Coronary artery (tissue), 2 donors: ENCODE data around the gene JCAD.

Experiments used
- DNase-seq: peaks from one replicate; pipeline ENCODE4 v3.0.0-alpha.2; 2017; ENCODE audit warnings: low spot score
- H3K27ac ChIP-seq, 2 donors: fragments of 200-600 bp; sonication (generic); one replicate each; pipeline ENCODE4 v1.5.1; 2016 to 2019
- H3K4me3 ChIP-seq: fragments of 200-600 bp; sonication (generic); 2 replicates; pipeline ENCODE4 v1.5.1; 2016; ENCODE audit warnings: mild to moderate bottlenecking, moderate library complexity
- TF ChIP-seq, protein P1 (sequence below): fragments of 200-600 bp; sonication (generic); IDR thresholded peaks from one replicate; pipeline ENCODE4 v1.5.1; 2019; ENCODE audit warnings: antibody characterized with exemption

Gene JCAD

DNA sequence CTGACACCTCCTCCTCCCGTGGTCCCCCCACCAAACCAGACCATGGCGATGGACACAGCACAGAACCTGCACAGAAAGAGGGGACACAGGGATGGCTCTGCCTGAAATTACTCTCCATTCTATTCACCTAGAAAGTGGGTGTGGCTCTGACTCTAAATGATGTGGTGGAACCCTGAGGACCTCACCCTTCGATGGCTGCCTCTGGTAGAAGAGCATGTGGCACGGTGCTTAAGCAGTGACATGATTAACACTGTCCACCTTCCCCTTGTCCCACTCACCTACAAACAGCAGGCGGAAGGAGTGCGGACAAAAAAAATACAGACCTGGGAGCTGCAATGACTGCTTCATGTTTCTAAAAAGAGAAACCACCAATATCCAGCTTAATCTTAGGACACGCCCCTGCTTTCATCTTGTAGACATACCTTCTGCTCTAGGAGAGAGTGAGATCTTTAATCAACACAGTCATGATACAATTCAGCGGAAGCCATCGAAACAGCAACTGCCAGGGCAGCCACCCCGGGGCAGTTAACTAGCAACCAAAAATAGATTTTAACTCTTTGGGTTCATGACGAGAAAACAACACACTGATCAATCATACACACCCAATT is 11.4 kb downstream of the JCAD start:
- TF ChIP-seq, protein P1, sequence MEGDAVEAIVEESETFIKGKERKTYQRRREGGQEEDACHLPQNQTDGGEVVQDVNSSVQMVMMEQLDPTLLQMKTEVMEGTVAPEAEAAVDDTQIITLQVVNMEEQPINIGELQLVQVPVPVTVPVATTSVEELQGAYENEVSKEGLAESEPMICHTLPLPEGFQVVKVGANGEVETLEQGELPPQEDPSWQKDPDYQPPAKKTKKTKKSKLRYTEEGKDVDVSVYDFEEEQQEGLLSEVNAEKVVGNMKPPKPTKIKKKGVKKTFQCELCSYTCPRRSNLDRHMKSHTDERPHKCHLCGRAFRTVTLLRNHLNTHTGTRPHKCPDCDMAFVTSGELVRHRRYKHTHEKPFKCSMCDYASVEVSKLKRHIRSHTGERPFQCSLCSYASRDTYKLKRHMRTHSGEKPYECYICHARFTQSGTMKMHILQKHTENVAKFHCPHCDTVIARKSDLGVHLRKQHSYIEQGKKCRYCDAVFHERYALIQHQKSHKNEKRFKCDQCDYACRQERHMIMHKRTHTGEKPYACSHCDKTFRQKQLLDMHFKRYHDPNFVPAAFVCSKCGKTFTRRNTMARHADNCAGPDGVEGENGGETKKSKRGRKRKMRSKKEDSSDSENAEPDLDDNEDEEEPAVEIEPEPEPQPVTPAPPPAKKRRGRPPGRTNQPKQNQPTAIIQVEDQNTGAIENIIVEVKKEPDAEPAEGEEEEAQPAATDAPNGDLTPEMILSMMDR: no peak
- Histone ChIP-seq H3K27ac (peak overlapping the region in 1 of 2 donors; percentile 24), H3K4me3 (no peak overlapping the region)
- DNase-seq: no peak

DNA sequence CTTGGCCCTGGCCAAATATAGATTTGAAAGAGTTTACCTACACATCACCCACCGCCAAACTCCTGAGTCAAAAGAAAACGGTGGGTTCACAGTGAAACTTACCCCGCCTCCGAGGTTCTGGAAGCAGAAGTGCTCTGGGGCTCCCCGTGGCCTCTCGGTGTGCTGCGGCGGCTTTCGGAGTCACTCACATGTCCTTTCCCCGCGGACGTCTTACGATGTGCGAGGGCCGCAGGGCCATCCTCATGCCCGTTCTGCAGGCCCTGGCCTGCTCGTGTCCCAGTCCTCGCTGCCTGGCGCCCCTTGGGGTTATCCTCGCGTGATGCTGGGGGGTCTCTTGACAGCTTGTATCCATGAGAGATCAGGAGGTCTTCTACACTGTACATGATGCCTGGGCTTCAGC is 12.0 kb downstream of the JCAD start:
- H3K27ac ChIP-seq: no peak overlapping the region
- TF ChIP-seq, protein P1: no peak
- no peak overlapping the region for H3K4me3 ChIP-seq
- DNase-seq: no peak

DNA sequence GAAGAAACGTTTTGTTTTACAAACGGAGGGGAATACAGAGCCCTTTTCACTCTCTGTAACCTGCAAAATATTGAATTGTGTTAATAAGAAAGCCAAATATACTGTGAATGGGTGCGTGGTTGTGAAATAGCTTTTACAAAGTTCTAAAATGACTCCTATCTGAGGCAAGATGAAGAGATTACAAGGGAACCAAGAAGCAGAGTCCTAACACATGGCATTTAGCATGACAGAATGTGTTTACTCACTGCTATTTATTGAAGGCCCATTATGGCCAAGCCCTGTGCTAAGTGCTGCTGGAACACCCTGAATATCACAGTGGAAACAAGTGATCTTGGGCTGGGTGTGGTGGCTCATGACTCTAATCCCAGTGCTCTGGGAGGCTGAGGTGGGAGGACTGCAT is 12.9 kb downstream of the JCAD start:
- DNase-seq: no peak
- TF ChIP-seq, protein P1: no peak
- no peak overlapping the region for H3K4me3 ChIP-seq
- no peak overlapping the region for H3K27ac ChIP-seq

DNA sequence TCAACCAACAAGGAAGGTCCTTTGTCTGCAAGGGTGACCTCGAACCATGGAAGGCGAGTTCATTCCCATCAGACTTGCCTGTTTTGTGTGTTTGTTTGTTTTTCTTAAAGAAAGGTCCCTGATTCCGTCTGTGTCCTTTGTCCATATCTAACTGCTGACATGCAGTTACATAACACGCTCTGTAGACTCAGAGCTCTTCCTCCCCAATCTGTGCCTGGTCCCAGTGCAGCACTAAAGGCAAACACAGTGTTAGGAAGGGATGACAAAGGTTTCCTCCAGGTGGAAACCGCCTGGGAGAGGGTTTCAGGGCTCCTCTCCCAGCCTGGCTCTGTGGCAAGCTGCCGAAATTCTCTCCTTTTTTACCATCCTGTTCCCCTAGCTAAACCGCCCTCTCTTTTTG is 13.4 kb downstream of the JCAD start:
- no peak for DNase-seq
- H3K4me3 ChIP-seq: no peak overlapping the region
- TF ChIP-seq, protein P1: no peak
- no peak overlapping the region for H3K27ac ChIP-seq

DNA sequence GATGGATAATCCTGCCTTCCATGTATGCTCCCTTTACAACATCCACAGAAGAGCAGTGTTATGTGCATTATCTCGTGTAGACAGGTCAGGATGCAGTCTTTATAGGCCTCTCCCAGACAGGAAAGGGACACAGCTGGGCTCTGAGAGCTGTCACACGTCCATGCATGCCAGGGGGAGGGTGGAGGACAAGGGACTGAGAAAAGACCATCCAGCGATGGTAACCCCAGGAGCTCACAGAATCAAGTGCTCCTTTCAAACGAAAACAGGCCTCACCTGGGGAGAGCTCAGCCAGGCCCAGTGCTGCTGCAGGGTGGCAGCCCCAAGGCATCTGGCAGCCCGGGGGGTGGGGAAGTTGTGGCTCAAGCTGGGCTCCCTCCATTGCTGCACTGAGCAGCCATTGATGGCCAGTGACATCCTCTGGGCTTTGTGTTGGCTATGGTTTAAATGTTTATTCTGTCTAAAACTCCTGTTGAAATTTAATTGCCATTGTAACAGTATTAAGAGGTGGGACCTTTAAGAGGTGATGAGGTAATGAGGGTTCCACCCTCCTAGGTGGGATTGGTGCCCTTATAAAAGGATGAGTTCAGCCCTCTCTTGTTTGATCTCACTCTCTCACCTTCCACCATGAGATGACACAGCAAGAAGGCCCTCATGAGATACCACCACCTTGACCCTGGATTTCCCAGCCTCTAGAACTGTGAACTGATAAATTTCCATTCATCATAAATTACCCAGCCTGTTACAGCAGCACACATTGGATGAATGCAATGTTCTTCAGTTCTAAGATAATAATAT is 15.7 kb downstream of the JCAD start:
- Histone ChIP-seq H3K4me3 (no peak overlapping the region), H3K27ac (peak overlapping the region in 1 of 2 donors; percentile 27)
- DNase-seq: no peak
- TF ChIP-seq, protein P1: no peak

DNA sequence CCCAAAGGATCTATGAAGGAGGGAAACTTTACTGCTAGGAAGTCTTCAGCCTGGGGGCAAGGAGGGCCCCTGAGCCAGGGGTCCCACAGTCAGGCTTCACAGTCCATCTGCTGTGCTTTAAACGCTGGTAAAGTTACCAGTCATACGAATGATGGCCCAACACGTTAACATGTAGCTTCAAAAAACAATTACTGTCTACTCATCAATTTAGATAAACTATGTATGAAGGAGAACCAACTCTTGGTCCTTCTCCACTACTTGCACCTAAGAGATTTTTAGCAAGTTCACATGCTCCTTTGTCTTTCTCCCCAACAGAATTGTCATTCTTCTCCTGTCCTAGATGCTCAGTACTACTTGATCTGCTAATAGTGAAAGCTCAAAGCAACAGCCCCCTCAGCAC is 16.6 kb downstream of the JCAD start:
- DNase-seq: no peak
- Histone ChIP-seq H3K27ac (peak overlapping the region in 1 of 2 donors; percentile 66), H3K4me3 (no peak overlapping the region)
- TF ChIP-seq, protein P1: no peak
